Esophagus muscularis mucosa (tissue), 4 donors: ENCODE data around the gene ANKDD1A.

Experiments used
- EP300 ChIP-seq: sonication (generic); formaldehyde crosslinking; IDR thresholded peaks from one replicate; pipeline ENCODE4 v1.6.1; 2017; ENCODE audit warnings: antibody characterized with exemption
- POLR2A ChIP-seq: fragments of 450-650 bp; IDR thresholded peaks from one replicate; pipeline ENCODE4 v1.6.1; 2017; ENCODE audit warnings: antibody characterized with exemption, moderate library complexity, mild to moderate bottlenecking, low read depth
- TF ChIP-seq, protein P1 (sequence below), 3 experiments: fragments of 200-600 bp in 2 of 3; fragments of 450-650 bp in 1 of 3; sonication (generic) in 2 of 3; IDR thresholded peaks; one replicate each; pipeline ENCODE4 v1.5.1; 2017 to 2019; ENCODE audit warnings: antibody characterized with exemption in 3 of 3, mild to moderate bottlenecking in 2 of 3, moderate library complexity in 1 of 3

DNA sequence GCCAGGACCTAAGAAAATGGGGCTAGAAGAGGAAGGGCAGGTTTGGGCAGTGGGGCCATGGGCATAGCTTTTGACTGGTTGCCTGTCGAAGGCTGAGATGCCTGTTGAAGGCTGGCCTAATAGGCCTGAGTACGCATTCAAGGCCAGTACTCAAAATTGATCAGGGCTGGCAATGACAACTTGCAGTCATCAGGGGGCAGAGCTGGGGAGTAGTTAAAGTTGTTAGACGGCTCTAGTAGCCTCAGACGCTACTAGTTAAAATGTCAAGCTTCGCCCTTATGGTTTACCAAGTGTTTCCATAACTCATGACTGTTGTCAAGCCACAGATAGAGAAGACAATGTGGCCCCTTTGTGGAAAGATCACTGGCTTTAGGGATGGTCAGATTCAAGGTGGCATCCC is 49.3 kb downstream of the ANKDD1A start:
- TF ChIP-seq EP300 (no peak), POLR2A (no peak)
- TF ChIP-seq, protein P1, sequence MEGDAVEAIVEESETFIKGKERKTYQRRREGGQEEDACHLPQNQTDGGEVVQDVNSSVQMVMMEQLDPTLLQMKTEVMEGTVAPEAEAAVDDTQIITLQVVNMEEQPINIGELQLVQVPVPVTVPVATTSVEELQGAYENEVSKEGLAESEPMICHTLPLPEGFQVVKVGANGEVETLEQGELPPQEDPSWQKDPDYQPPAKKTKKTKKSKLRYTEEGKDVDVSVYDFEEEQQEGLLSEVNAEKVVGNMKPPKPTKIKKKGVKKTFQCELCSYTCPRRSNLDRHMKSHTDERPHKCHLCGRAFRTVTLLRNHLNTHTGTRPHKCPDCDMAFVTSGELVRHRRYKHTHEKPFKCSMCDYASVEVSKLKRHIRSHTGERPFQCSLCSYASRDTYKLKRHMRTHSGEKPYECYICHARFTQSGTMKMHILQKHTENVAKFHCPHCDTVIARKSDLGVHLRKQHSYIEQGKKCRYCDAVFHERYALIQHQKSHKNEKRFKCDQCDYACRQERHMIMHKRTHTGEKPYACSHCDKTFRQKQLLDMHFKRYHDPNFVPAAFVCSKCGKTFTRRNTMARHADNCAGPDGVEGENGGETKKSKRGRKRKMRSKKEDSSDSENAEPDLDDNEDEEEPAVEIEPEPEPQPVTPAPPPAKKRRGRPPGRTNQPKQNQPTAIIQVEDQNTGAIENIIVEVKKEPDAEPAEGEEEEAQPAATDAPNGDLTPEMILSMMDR (IDR thresholded peaks at IDR 0.05) = no peak
